Measurements from ENCODE around the gene ASCC2.
"Not testable (repeated sequence)": the region's sequence is repeated elsewhere in the genome, so short reads cannot be mapped to it uniquely, and the experiment has no call there.

Gene ASCC2

GRCh38 chr22:29855611-29856181 is 17.6 kb upstream of the ASCC2 start:
- DNase-seq (ENCODE audit: low read depth in 3 of 3) = no peak

GRCh38 chr22:29854432-29854831 is 16.4 kb upstream of the ASCC2 start:
- DNase-seq (ENCODE audit: low read depth in 3 of 3) = no peak

GRCh38 chr22:29848111-29848510 is 10.0 kb upstream of the ASCC2 start:
- DNase-seq (ENCODE audit: low read depth in 3 of 3) = no peak

DNA sequence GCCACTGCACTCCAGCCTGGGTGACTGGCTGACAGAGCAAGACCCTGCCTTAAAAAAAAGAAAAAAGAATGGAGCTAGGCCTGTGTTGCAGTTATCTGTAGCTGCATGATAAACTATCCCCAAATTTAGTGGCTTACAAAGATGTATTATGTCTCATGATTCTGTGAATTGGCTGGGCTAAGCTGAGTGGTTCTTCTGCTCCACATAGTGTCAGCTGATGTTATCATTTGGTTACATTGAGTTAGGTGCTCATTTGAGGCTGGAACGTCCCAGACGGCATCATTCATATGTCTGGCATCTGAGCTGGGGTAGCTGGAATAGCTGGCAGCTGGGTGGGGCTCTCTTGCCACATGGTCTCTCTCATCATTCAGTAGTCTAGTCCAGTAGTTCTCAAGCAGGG is 8.2 kb upstream of the ASCC2 start:
- DNase-seq (ENCODE audit: low read depth in 3 of 3) = no peak

- no peak for DNase-seq (ENCODE audit: low read depth in 3 of 3)
Observed at GRCh38 chr22:29842740-29843139, 4.7 kb upstream of the ASCC2 start.

DNA sequence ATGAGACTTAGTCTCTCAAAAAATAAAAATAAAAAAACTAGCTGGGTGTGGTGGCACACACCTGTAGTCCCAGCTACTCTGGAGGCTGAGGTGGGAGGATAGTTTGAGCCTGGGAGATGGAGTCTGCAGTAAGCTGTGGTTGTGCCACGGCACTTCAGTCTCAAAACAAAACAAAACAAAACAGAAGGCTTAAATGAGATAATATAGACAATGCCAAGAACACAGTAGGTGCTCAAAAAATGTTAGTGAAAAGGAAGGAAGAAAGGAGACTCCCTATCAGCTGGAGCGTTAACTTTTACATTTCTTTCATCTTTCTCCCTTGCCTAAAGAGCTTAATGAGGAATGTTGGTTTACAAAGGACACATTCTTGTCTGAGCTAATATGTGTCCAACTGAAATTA is 4.1 kb upstream of the ASCC2 start:
- DNase-seq (ENCODE audit: low read depth in 3 of 3) = no peak

- no peak for DNase-seq (ENCODE audit: low read depth in 3 of 3)
Observed at GRCh38 chr22:29840498-29840897, 2.4 kb upstream of the ASCC2 start.

- DNase-seq (ENCODE audit: low read depth in 3 of 3) = no peak
Observed at GRCh38 chr22:29839039-29839438, 965 bp upstream of the ASCC2 start.

DNA sequence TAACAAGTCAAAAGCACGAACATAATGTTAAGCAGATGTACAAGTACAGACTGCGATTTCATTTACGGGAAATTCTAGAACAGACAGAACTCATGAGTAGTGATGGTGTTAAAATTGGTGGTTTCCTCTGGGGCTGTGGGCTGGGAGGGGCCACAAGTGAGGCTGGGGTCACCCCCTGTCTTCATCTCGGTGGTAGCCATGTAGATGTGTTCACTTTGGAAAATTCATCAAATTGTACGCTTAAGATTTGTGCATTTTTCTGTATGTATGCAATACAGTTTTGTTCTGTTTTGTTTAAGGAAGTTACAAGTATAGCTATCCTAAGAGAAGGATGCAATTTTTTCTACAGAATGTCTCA is 504 bp upstream of the ASCC2 start:
- DNase-seq (ENCODE audit: low read depth in 3 of 3) = no peak

- DNase-seq (ENCODE audit: low read depth in 3 of 3) = not testable (repeated sequence)
Observed at GRCh38 chr22:29836791-29837370, 1.2 kb downstream of the ASCC2 start.

DNA sequence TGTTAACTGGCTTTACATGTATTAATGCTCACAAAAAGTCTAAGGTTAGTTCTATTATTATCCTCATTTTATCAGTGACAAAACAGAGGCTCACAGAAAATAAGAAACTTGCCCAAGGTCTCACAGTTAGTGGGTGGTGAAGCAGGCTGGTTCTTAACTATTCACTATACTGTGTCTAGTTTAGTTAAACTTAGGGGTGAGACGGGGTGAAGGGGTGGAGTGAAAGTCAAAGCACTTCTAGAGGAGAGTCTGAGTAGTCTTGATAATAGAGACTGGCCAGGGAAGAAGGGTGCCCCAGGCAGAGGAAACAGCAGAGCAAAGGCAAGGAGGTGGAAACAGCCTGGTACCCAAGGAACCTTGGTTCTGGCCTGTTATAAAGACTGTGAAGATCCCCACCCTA is 4.0 kb downstream of the ASCC2 start:
- DNase-seq (ENCODE audit: low read depth in 3 of 3) = no peak

- DNase-seq (ENCODE audit: low read depth in 3 of 3) = no peak
Observed at GRCh38 chr22:29833392-29833965, 4.6 kb downstream of the ASCC2 start.

- no peak for DNase-seq (ENCODE audit: low read depth in 3 of 3)
Observed at GRCh38 chr22:29831958-29832357, 6.1 kb downstream of the ASCC2 start.

- DNase-seq (ENCODE audit: low read depth in 3 of 3) = no peak
Observed at GRCh38 chr22:29831186-29831921, 6.7 kb downstream of the ASCC2 start.

DNA sequence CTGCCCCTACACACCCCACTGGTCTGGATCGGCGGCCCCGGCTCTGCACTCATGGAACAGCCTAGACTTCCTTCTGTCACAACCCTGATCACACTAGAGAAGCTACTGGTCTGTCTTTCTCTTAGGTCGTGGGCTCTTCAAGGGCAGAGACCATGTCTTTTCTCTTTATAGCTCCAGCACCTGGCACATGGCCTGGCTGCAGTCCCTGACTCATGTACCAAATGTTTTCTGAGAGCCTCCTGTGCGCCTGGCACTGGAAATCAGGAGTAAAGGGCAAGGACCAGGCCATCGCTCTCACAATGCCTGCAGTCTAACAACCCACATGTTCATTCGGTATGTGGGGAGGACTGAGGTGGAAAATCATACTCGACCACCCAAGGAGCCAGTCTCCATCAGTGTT is 7.5 kb downstream of the ASCC2 start:
- no peak for DNase-seq (ENCODE audit: low read depth in 3 of 3)

DNA sequence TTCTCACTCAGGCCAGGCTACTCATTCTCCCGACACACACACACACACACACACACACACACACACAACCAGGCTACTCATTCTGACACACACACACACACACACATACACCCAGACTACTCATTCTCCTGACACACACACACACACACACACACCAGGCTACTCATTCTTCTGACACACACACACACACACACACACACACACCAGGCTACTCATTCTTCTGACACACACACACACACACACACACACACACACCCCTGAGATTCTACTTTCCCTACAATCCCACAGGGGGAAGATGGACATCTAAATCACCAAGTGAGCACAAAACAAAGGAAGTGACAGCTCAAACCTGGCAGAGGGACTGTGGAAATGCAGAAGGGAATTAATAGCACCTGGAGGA is 10.3 kb downstream of the ASCC2 start:
- DNase-seq (ENCODE audit: low read depth in 3 of 3) = not testable (repeated sequence)

DNA sequence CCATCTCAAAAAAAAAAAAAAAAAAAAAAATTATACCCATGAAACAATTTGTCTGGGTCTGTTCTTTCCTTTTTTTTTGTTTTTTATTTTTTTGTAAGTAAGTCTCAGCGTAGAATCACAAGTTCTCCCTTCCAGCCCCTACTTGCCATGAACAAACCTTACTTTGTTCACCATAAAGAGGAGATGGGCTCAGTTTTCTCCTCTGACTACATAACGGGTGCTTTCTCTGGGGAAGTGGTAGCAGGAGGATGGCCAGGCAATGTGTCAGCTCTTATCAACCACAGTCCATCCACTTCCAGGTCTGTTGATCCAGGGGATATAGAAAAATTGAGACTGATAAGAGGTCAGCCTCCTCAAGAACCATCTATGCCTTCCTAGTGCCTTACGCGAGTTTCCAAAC is 11.0 kb downstream of the ASCC2 start:
- no peak for DNase-seq (ENCODE audit: low read depth in 3 of 3)

DNA sequence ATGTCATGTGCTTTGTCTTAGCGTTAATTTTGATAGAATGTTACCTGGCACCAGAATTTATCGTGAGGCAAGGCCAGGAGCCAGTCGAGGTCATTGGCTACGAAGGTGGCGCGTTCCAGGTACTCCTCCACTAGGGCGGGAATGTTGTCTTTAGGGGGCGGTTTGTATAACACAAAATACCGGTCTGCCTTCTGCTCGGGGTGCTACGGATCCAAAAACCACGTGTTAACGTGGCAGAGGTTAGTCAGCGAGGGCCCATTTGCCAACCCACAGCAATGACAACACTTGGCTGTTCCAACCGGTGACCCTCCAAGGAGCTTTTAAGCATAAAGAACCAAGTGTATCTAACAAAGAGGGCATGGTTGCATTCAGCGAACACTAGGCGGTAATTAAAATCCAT is 12.5 kb downstream of the ASCC2 start:
- no peak for DNase-seq (ENCODE audit: low read depth in 3 of 3)

- no peak for DNase-seq (ENCODE audit: low read depth in 3 of 3)
Observed at GRCh38 chr22:29824677-29825076, 13.4 kb downstream of the ASCC2 start.

DNA sequence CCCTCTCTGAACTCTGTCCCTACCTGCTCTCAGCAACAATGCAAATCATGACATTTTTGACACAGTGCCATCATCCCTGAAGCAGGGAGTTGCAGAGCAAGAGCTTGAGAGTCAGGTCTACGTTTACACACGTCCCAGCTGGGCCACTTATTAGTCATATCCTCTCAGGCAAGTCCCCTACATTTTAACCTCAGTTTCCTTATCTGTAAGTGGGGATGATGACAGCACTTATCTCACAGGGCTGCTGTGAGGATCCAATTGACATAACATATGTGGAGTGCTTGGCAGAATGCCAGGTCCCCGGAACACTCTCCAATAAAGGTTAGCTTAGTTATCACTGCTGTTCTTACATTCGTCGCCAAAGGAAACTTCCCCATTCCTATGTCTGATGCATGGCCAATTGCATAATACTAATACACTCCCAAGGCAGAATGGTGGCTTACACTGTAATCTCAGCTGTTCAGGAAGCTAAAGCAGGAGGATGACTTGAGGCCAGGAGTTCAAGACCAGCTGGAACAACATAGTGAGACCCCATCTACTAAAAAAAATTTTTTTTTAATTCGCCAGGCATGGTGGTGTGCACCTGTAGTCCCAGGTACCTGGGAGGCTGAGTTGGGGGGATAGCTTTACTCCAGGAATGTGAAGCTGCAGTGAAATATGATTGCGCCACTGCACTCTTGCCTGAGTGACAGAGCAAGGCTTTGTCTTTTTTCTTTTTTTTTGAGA is 16.6 kb downstream of the ASCC2 start:
- peak; percentile 12 to 18 (median 15) for DNase-seq (ENCODE audit: low read depth in 3 of 3)

- no peak for DNase-seq (ENCODE audit: low read depth in 3 of 3)
Observed at GRCh38 chr22:29820961-29821290, 17.1 kb downstream of the ASCC2 start.

DNA sequence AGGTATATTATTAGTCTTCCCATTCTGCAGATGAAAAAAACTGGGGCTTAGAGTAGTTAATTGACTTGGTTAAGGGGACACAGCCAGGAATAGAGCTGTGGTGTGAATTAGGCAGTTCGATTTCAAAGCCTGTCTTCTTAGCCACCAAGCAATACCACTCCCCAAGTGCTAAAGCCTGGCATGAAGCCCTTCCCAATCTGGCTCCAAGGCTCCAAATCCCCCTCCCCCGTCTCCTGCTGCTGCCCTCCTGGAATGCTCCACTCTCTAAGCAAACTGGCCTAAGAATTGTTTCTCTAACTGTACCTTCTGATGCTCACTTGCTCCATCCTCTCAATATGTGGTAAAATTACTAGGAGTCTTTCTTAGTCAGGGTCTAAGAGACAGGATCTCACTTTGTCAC is 18.6 kb downstream of the ASCC2 start:
- no peak for DNase-seq (ENCODE audit: low read depth in 3 of 3)

- DNase-seq (ENCODE audit: low read depth in 3 of 3) = no peak
Observed at GRCh38 chr22:29817724-29818123, 20.4 kb downstream of the ASCC2 start.

Data from stimulated activated CD4-positive, alpha-beta T cell treated with anti-CD3 and anti-CD28 coated beads, TNF-alpha, amount 100 ng/mL, for 48 hours (primary cell).